ENCODE measurements around the gene ANKLE1. TPM values are rescaled to one million over a fixed set of nuclear protein-coding genes. Genes with fewer than 3 reads are reported as not detected.
"Not testable (repeated sequence)": the region's sequence is repeated elsewhere in the genome, so short reads cannot be mapped to it uniquely, and the experiment has no call there.

ANKLE1 gene
- total RNA-seq, 2 donors from 2014 or later, result 5.8 to 8.9 TPM

- ATAC-seq (replicated peaks in 1 of 2), result peak; percentile 92 to 93
- no peaks in the 10 kb centered on the region for H3K9me3 Mint-ChIP-seq
- H3K4me3 Mint-ChIP-seq, result peak overlapping the region; percentile 90 to 94
- H3K36me3 Mint-ChIP-seq (ENCODE audit: insufficient read depth in 2 of 2), result no peaks in the 10 kb centered on the region
- peak overlapping the region; percentile 64 for H3K27ac Mint-ChIP-seq
- H3K27me3 Mint-ChIP-seq (ENCODE audit: low read depth), result peaks cover 5% of the 10 kb centered on the region
- peaks cover 9% of the 10 kb centered on the region for H3K4me1 Mint-ChIP-seq (ENCODE audit: low read depth)
- DNase-seq, result peak; percentile 87 to 91
Observed at GRCh38 chr19:17282488-17283125, 906 bp downstream of the ANKLE1 start.

DNA sequence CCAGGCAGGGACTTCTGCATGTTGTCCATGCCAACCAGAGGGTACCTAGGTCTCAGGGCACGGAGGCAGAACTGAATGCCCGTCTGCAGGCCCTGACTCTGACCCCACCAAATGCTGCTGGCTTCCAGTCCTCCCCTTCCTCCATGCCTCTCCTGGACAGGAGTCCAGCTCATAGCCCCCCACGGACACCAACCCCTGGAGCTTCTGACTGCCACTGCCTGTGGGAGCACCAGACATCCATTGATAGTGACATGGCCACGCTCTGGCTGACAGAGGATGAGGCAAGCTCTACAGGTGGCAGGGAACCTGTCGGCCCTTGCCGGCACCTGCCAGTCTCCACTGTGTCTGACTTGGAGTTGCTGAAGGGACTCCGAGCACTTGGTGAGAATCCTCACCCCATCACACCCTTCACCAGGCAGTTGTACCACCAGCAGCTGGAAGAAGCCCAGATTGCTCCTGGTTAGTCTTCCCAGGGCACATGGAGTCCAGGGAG lies 1.8 kb downstream of the ANKLE1 start:
- peaks cover 9% of the 10 kb centered on the region for H3K4me1 Mint-ChIP-seq (ENCODE audit: low read depth)
- H3K27ac Mint-ChIP-seq, result no peak overlapping the region
- no peaks in the 10 kb centered on the region for H3K36me3 Mint-ChIP-seq (ENCODE audit: insufficient read depth in 2 of 2)
- no peak for ATAC-seq (replicated peaks in 1 of 2)
- H3K27me3 Mint-ChIP-seq (ENCODE audit: low read depth), result peaks cover 5% of the 10 kb centered on the region
- no peak for DNase-seq
- H3K4me3 Mint-ChIP-seq, result peak overlapping the region in 1 of 2 donors; percentile 61
- H3K9me3 Mint-ChIP-seq, result no peaks in the 10 kb centered on the region

GRCh38 chr19:17285415-17286135 lies 3.9 kb downstream of the ANKLE1 start:
- ATAC-seq (replicated peaks in 1 of 2), result no peak
- Mint-ChIP-seq H3K9me3 (no peaks in the 10 kb centered on the region), H3K4me3 (no peak overlapping the region), H3K36me3 (ENCODE audit: insufficient read depth in 2 of 2) (no peaks in the 10 kb centered on the region), H3K27me3 (ENCODE audit: low read depth) (peaks cover 5% of the 10 kb centered on the region), H3K4me1 (ENCODE audit: low read depth) (peaks cover 9% of the 10 kb centered on the region), H3K27ac (no peak overlapping the region)
- DNase-seq, result no peak

GRCh38 chr19:17286263-17286662 lies 4.6 kb downstream of the ANKLE1 start:
- Mint-ChIP-seq H3K27ac (no peak overlapping the region), H3K9me3 (no peaks in the 10 kb centered on the region), H3K4me3 (no peak overlapping the region), H3K36me3 (ENCODE audit: insufficient read depth in 2 of 2) (no peaks in the 10 kb centered on the region), H3K4me1 (ENCODE audit: low read depth) (peaks cover 7% of the 10 kb centered on the region), H3K27me3 (ENCODE audit: low read depth) (peaks cover 5% of the 10 kb centered on the region)
- ATAC-seq (replicated peaks in 1 of 2) (no peak), DNase-seq (no peak)

- Mint-ChIP-seq H3K36me3 (ENCODE audit: insufficient read depth in 2 of 2) (no peaks in the 10 kb centered on the region), H3K27me3 (ENCODE audit: low read depth) (peaks cover 5% of the 10 kb centered on the region), H3K9me3 (no peaks in the 10 kb centered on the region), H3K4me1 (ENCODE audit: low read depth) (peaks cover 5% of the 10 kb centered on the region), H3K27ac (no peak overlapping the region), H3K4me3 (no peak overlapping the region)
- ATAC-seq (replicated peaks in 1 of 2) (no peak), DNase-seq (no peak)
Observed at GRCh38 chr19:17286752-17287151, 5.1 kb downstream of the ANKLE1 start.

GRCh38 chr19:17289489-17289888 lies 7.8 kb downstream of the ANKLE1 start:
- H3K4me1 Mint-ChIP-seq (ENCODE audit: low read depth), result peaks cover 14% of the 10 kb centered on the region
- peak in 1 of 2 donors; percentile 18 for ATAC-seq (replicated peaks in 1 of 2)
- H3K27me3 Mint-ChIP-seq (ENCODE audit: low read depth), result no peaks in the 10 kb centered on the region
- no peak overlapping the region for H3K27ac Mint-ChIP-seq
- H3K36me3 Mint-ChIP-seq (ENCODE audit: insufficient read depth in 2 of 2), result no peaks in the 10 kb centered on the region
- no peak overlapping the region for H3K4me3 Mint-ChIP-seq
- H3K9me3 Mint-ChIP-seq, result no peaks in the 10 kb centered on the region
- peak; percentile 61 to 68 for DNase-seq

- Mint-ChIP-seq H3K27me3 (ENCODE audit: low read depth) (no peaks in the 10 kb centered on the region), H3K9me3 (no peaks in the 10 kb centered on the region), H3K36me3 (ENCODE audit: insufficient read depth in 2 of 2) (no peaks in the 10 kb centered on the region), H3K4me1 (ENCODE audit: low read depth) (peaks cover 23% of the 10 kb centered on the region), H3K27ac (no peak overlapping the region), H3K4me3 (peak overlapping the region; percentile 88 to 90)
- peak; percentile 83 to 90 for DNase-seq
- ATAC-seq (replicated peaks in 1 of 2), result peak; percentile 94 to 96
Observed at GRCh38 chr19:17292301-17293074, 10.8 kb downstream of the ANKLE1 start.

GRCh38 chr19:17293605-17294004 lies 11.9 kb downstream of the ANKLE1 start:
- Mint-ChIP-seq H3K9me3 (no peaks in the 10 kb centered on the region), H3K27ac (no peak overlapping the region), H3K4me3 (no peak overlapping the region), H3K27me3 (ENCODE audit: low read depth) (no peaks in the 10 kb centered on the region), H3K4me1 (ENCODE audit: low read depth) (peaks cover 23% of the 10 kb centered on the region), H3K36me3 (ENCODE audit: insufficient read depth in 2 of 2) (peaks cover 0 to 3% of the 10 kb centered on the region in 2 donors)
- ATAC-seq (replicated peaks in 1 of 2), result no peak
- DNase-seq, result no peak

- peak; percentile 69 to 79 for DNase-seq
- Mint-ChIP-seq H3K27me3 (ENCODE audit: low read depth) (no peaks in the 10 kb centered on the region), H3K4me3 (no peak overlapping the region), H3K9me3 (no peaks in the 10 kb centered on the region), H3K27ac (no peak overlapping the region), H3K4me1 (ENCODE audit: low read depth) (peaks cover 23% of the 10 kb centered on the region), H3K36me3 (ENCODE audit: insufficient read depth in 2 of 2) (peaks cover 0 to 3% of the 10 kb centered on the region in 2 donors)
- ATAC-seq (replicated peaks in 1 of 2), result no peak
Observed at GRCh38 chr19:17294051-17294891, 12.6 kb downstream of the ANKLE1 start.

GRCh38 chr19:17295551-17295950 lies 13.8 kb downstream of the ANKLE1 start:
- not testable (repeated sequence) for H3K27ac Mint-ChIP-seq; H3K27me3 Mint-ChIP-seq (ENCODE audit: low read depth); H3K4me3 Mint-ChIP-seq; H3K9me3 Mint-ChIP-seq; DNase-seq; H3K36me3 Mint-ChIP-seq (ENCODE audit: insufficient read depth in 2 of 2); ATAC-seq (replicated peaks in 1 of 2)
- peaks cover 23% of the 10 kb centered on the region for H3K4me1 Mint-ChIP-seq (ENCODE audit: low read depth)

DNA sequence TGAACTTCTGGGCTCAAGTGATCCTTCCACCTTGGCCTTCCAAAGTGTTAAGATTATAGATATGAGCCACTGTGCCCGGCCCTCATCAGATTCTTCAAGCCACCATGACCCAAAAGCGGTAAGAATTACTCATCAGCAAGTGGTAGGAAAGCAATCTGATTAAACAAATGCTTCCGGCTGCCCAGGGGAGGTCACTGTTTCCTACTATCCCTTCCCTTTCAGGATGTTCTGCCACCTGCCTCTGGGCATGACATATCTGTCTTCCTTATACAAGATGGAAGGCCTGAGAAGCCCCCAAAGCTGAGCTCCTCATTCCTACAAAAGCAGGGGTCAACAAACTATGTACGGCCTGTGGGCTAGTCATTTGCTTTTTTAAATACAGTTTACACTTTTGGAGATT lies 14.6 kb downstream of the ANKLE1 start:
- Mint-ChIP-seq H3K4me3 (no peak overlapping the region), H3K9me3 (no peaks in the 10 kb centered on the region), H3K4me1 (ENCODE audit: low read depth) (peaks cover 23% of the 10 kb centered on the region), H3K27me3 (ENCODE audit: low read depth) (no peaks in the 10 kb centered on the region), H3K27ac (peak overlapping the region; percentile 60), H3K36me3 (ENCODE audit: insufficient read depth in 2 of 2) (peaks cover 0 to 3% of the 10 kb centered on the region in 2 donors)
- DNase-seq, result no peak
- no peak for ATAC-seq (replicated peaks in 1 of 2)

DNA sequence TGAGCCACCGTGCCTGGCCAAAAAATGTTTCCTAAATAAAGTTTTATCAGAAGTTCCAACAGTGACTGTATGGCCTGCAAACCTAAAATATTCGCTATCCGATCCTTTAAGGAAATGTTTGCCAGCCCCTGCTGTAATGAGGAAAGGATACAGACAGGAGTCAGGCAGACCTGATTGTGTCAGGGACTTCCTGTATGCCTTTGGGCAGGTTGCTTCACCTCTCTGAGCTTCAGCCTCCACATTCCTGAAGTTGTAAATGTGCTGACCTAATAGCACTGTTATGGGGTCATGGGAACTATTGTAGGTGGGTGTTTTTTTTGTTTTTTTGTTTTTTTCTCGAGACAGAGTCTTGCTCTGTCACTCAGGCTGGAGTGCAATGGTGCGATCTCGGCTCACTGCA lies 15.3 kb downstream of the ANKLE1 start:
- Mint-ChIP-seq H3K4me3 (no peak overlapping the region), H3K27ac (no peak overlapping the region), H3K4me1 (ENCODE audit: low read depth) (peaks cover 21% of the 10 kb centered on the region), H3K9me3 (no peaks in the 10 kb centered on the region), H3K36me3 (ENCODE audit: insufficient read depth in 2 of 2) (peaks cover 0 to 3% of the 10 kb centered on the region in 2 donors), H3K27me3 (ENCODE audit: low read depth) (no peaks in the 10 kb centered on the region)
- no peak for DNase-seq
- ATAC-seq (replicated peaks in 1 of 2), result no peak
